Measurements from ENCODE around the gene RGS14. TPM values are rescaled to one million over a fixed set of nuclear protein-coding genes. Genes with fewer than 3 reads are reported as not detected.

RGS14 gene
- total RNA-seq, 4 donors from 2014 or later = 3.7 to 18.3 (median 11.9) TPM

- Histone ChIP-seq H3K27ac (replicated peaks in 1 of 4) (no peak overlapping the region), H3K27me3 (no peaks in the 10 kb centered on the region), H3K9me3 (no peaks in the 10 kb centered on the region), H3K36me3 (no peaks in the 10 kb centered on the region), H3K4me1 (peaks cover 5 to 7% (median 7%) of the 10 kb centered on the region in 4 donors), H3K4me3 (no peak overlapping the region)
- TF ChIP-seq POLR2AphosphoS5 (IDR thresholded peaks at IDR 0.05) = no peak
- 89% methylated on average over 6 of the region's 8 CpGs for WGBS
- DNase-seq (ENCODE audit: extremely low spot score) = no peak
- intact Hi-C loops (cut with DNase I) = no loop called here
Observed at GRCh38 chr5:177377851-177378776, 20.4 kb downstream of the RGS14 start.

- H3K27ac ChIP-seq (replicated peaks in 1 of 4) = no peak overlapping the region
- no peak overlapping the region for H3K4me3 ChIP-seq
- H3K27me3 ChIP-seq = no peaks in the 10 kb centered on the region
- intact Hi-C loops (cut with DNase I) = no loop called here
- no peaks in the 10 kb centered on the region for H3K36me3 ChIP-seq
- no peaks in the 10 kb centered on the region for H3K9me3 ChIP-seq
- TF ChIP-seq POLR2A (IDR thresholded peaks at IDR 0.05; ENCODE audit: low read depth) (no peak), CTCF (IDR thresholded peaks at IDR 0.05) (no peak), POLR2AphosphoS5 (IDR thresholded peaks at IDR 0.05) (no peak), EP300 (IDR thresholded peaks at IDR 0.05) (no peak)
- peaks cover 5 to 7% (median 7%) of the 10 kb centered on the region in 4 donors for H3K4me1 ChIP-seq
- WGBS = 73% methylated on average over 14 of the region's 15 CpGs
- no peak for DNase-seq (ENCODE audit: extremely low spot score)
Observed at GRCh38 chr5:177378884-177379883, 21.5 kb downstream of the RGS14 start.

- H3K9me3 ChIP-seq = no peaks in the 10 kb centered on the region
- WGBS = 85% methylated on average over 6 of the region's 6 CpGs
- peaks cover 5 to 7% (median 7%) of the 10 kb centered on the region in 4 donors for H3K4me1 ChIP-seq
- no peaks in the 10 kb centered on the region for H3K36me3 ChIP-seq
- H3K4me3 ChIP-seq = no peak overlapping the region
- intact Hi-C loops (cut with DNase I) = no loop called here
- H3K27ac ChIP-seq (replicated peaks in 1 of 4) = no peak overlapping the region
- DNase-seq (ENCODE audit: extremely low spot score) = no peak
- peaks cover 0 to 9% (median 0%) of the 10 kb centered on the region in 4 donors for H3K27me3 ChIP-seq
- no peak for TF ChIP-seq POLR2A (IDR thresholded peaks at IDR 0.05; ENCODE audit: low read depth)
- no peak for TF ChIP-seq POLR2AphosphoS5 (IDR thresholded peaks at IDR 0.05)
- TF ChIP-seq CTCF (IDR thresholded peaks at IDR 0.05) = no peak
- no peak for TF ChIP-seq EP300 (IDR thresholded peaks at IDR 0.05)
Observed at GRCh38 chr5:177380805-177381126, 23.0 kb downstream of the RGS14 start.

- 40% methylated on average over 7 of the region's 11 CpGs for WGBS
- H3K9me3 ChIP-seq = no peaks in the 10 kb centered on the region
- no peak for DNase-seq (ENCODE audit: extremely low spot score)
- TF ChIP-seq POLR2AphosphoS5 (IDR thresholded peaks at IDR 0.05) (peak in 1 of 2 donors; percentile 42), POLR2A (IDR thresholded peaks at IDR 0.05; ENCODE audit: low read depth) (no peak), CTCF (IDR thresholded peaks at IDR 0.05) (peak; percentile 39 to 52 (median 48))
- H3K4me3 ChIP-seq = no peak overlapping the region
- intact Hi-C loops (cut with DNase I) = no loop called here
- peaks cover 0 to 13% (median 0%) of the 10 kb centered on the region in 4 donors for H3K27me3 ChIP-seq
- H3K27ac ChIP-seq (replicated peaks in 1 of 4) = no peak overlapping the region
- peaks cover 5 to 7% (median 7%) of the 10 kb centered on the region in 4 donors for H3K4me1 ChIP-seq
- H3K36me3 ChIP-seq = no peaks in the 10 kb centered on the region
Observed at GRCh38 chr5:177382423-177383029, 24.8 kb downstream of the RGS14 start.
